ENCODE results near the gene KLHDC8B.
"Not testable (repeated sequence)": the region's sequence is repeated elsewhere in the genome, so short reads cannot be mapped to it uniquely, and the experiment has no call there.

The KLHDC8B gene

DNA sequence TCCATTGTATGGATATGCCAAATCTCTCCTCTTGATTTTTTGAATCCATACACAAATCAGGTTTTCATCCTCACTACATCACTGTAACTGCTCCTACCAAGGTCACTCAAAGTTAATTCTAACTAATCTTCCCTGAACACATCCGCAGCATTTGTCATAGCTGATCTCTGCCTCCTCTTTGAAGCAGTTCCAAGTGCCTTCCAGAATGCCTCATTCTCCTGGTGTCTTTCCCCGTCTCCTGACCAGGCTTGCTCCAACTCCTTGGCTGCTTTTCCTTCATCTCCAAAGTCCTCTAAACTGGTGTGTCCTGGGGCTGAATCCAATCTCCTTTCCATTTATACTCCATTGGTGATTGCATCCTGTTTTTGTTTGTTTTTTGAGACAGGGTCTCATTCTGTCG is 26.8 kb downstream of the KLHDC8B start:
- no peak for DNase-seq

GRCh38 chr3:49198611-49199230 is 27.3 kb downstream of the KLHDC8B start:
- DNase-seq = no peak

DNA sequence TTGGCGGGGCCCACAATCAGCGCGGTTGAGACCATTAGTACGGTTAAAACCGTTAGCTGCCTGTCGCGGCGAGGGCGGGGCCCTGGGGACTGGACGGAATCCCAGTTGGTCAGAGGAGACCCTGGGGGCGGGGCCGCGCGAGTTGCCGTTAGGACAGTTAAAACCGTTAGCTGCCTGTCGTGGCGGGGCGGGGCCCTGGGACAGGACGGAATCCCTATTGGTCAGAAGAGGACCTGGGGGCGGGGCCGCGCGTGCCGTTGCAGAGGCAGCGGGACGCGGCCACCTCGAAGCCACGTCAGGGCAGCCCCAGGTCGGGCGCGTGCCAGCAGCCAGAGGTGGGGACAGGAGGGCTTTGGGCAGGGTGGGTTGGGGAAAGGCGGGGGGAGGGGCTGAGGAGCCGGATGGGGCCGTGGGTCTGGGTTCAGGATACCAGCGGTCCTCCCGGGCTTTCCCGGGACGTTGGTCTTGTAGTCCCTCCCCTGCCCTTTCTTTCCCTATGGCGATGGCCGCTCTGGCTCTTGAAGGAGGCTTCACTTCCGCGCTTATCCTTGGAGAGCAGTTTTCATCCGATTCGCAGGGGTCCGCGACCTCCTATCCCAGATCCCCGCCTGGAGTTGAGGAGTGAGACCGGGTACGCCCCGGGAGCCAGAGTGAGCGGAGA is 28.0 kb downstream of the KLHDC8B start:
- DNase-seq = no peak

- DNase-seq = no peak
These were observed 28.5 kb downstream of the KLHDC8B start for GRCh38 chr3:49199900-49200281.

GRCh38 chr3:49213541-49213943 is 42.1 kb downstream of the KLHDC8B start:
- no peak for DNase-seq

- DNase-seq = no peak
These were observed 42.6 kb downstream of the KLHDC8B start for GRCh38 chr3:49213998-49214397.

GRCh38 chr3:49216687-49217086 is 45.3 kb downstream of the KLHDC8B start:
- DNase-seq = not testable (repeated sequence)

- DNase-seq = not testable (repeated sequence)
These were observed 45.7 kb downstream of the KLHDC8B start for GRCh38 chr3:49217108-49217507.

GRCh38 chr3:49217688-49218470 is 46.5 kb downstream of the KLHDC8B start:
- DNase-seq = no peak

- not testable (repeated sequence) for DNase-seq
These were observed 47.1 kb downstream of the KLHDC8B start for GRCh38 chr3:49218471-49218989.

- DNase-seq = no peak
These were observed 47.7 kb downstream of the KLHDC8B start for GRCh38 chr3:49219132-49219531.

DNA sequence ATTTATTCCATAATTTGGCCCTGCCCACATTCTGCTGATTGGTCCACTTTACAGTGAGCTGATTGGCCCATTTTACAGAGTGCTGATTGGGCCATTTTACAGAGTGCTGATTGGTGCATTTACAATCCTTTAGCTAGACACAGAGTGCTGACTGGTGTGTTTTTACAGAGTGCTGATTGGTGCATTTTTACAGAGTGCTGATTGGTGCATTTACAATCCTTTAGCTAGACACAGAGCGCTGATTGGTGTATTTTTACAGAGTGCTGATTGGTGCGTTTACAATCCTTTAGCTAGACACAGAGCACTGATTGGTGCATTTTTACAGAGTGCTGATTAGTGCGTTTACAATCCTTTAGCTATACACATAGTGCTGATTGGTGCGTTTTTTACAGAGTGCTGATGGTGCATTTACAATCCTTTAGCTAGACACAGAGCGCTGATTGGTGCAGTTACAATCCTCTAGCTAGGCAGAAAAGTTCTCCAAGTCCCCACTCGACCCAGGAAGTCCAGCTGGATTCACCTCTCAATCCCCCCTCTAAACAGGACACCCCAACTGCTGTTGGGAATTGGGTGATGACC is 49.7 kb downstream of the KLHDC8B start:
- not testable (repeated sequence) for DNase-seq

DNA sequence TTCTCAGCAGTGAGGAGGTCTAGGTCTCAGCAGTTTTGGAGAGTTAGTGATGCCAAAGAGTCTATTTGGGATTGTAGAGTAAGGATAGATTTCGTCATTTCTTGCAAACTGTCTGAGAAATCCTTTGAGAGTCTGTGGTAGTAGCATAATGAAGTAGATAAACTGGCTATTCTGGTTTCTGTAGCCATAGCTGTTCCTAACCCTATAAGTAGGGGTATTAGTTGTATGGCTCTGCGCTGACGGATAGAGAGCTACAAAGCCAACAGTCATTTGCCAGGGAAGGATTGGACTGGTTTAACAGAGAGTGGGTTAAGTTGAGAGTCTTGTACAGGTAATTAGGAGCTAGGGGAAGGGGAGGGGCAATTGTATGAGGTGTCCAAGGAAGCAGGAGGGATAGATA is 50.6 kb downstream of the KLHDC8B start:
- DNase-seq = no peak
